ENCODE results near the gene RALB.

Gene RALB

DNA sequence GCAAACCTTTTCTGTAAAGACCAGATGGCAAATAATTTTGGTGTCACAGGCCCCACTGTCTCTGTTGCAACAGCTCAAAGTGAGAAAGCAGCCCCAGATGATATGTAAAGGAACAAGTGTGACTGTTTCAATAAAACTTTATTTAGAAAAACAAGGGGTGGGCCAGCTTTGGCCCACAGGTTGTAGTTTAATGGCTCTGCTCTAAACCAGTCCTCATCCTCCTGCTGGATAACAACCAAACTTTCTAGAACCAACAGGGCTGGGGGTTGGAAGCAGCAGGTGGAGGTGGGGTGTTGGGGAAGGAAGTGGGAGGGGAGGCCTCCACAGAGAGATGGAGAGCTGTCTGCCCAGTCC, 64.5 kb downstream of the RALB start:
- Histone ChIP-seq H3K27me3 (ENCODE audit: insufficient read depth, low read length, poor library complexity) (peaks cover 5% of the 10 kb centered on the region), H3K36me3 (ENCODE audit: insufficient read depth, low read length) (no peaks in the 10 kb centered on the region), H3K4me1 (ENCODE audit: insufficient read depth, low read length) (peaks cover 10% of the 10 kb centered on the region), H4K20me1 (ENCODE audit: insufficient read depth, low read length) (no peaks in the 10 kb centered on the region; the same call in 1 of the 2 replicates), H3K79me2 (ENCODE audit: insufficient read depth, low read length) (no peaks in the 10 kb centered on the region), H3K27ac (ENCODE audit: low read length) (no peak overlapping the region), H3K9me3 (ENCODE audit: insufficient read depth, low read length, severe bottlenecking) (no peaks in the 10 kb centered on the region), H2AFZ (ENCODE audit: low read depth, low read length) (no peak overlapping the region), H3K9ac (ENCODE audit: low read depth, low read length) (no peak overlapping the region), H3K4me3 (ENCODE audit: low read depth in 1 of 2, low read length in 2 of 2) (no peak overlapping the region), H3K4me2 (ENCODE audit: insufficient read depth, low read length) (no peak overlapping the region)
- TF ChIP-seq, protein P1, sequence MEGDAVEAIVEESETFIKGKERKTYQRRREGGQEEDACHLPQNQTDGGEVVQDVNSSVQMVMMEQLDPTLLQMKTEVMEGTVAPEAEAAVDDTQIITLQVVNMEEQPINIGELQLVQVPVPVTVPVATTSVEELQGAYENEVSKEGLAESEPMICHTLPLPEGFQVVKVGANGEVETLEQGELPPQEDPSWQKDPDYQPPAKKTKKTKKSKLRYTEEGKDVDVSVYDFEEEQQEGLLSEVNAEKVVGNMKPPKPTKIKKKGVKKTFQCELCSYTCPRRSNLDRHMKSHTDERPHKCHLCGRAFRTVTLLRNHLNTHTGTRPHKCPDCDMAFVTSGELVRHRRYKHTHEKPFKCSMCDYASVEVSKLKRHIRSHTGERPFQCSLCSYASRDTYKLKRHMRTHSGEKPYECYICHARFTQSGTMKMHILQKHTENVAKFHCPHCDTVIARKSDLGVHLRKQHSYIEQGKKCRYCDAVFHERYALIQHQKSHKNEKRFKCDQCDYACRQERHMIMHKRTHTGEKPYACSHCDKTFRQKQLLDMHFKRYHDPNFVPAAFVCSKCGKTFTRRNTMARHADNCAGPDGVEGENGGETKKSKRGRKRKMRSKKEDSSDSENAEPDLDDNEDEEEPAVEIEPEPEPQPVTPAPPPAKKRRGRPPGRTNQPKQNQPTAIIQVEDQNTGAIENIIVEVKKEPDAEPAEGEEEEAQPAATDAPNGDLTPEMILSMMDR (IDR thresholded peaks at IDR 0.05; ENCODE audit: borderline replicate concordance, extremely low read depth, low read length, poor library complexity, severe bottlenecking) = no peak
- no peak for TF ChIP-seq EZH2 (IDR thresholded peaks at IDR 0.05; ENCODE audit: borderline replicate concordance, low read depth, low read length, severe bottlenecking)
- DNase-seq = no peak
- no peak for ATAC-seq (ENCODE audit: insufficient read depth, low read depth)

DNA sequence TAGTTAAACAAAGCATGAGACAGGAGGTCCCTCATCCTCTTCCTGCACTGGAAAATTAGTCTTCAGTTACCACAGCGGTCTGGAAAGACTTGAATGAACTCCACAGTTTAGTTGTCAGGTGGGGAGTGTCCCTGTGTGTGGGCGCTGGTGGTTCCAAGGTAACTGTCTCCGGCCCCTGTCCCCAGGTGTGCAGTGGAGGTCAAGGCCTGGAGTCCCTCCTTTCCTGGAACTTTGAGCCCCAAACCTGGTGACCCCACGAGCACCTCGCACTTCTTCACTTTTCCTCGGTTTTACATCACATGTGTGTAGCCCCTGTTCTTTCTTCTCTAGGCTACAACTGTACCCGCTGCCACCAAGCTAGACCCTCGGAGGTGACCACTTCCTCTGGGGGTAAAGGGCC, 65.3 kb downstream of the RALB start:
- Histone ChIP-seq H4K20me1 (ENCODE audit: insufficient read depth, low read length) (no peaks in the 10 kb centered on the region; the same call in 1 of the 2 replicates), H3K27ac (ENCODE audit: low read length) (no peak overlapping the region), H3K9me3 (ENCODE audit: insufficient read depth, low read length, severe bottlenecking) (no peaks in the 10 kb centered on the region), H3K79me2 (ENCODE audit: insufficient read depth, low read length) (no peaks in the 10 kb centered on the region), H3K36me3 (ENCODE audit: insufficient read depth, low read length) (no peaks in the 10 kb centered on the region), H3K4me2 (ENCODE audit: insufficient read depth, low read length) (no peak overlapping the region), H3K9ac (ENCODE audit: low read depth, low read length) (no peak overlapping the region), H2AFZ (ENCODE audit: low read depth, low read length) (no peak overlapping the region), H3K27me3 (ENCODE audit: insufficient read depth, low read length, poor library complexity) (peaks cover 5% of the 10 kb centered on the region), H3K4me1 (ENCODE audit: insufficient read depth, low read length) (peaks cover 8% of the 10 kb centered on the region), H3K4me3 (ENCODE audit: low read depth in 1 of 2, low read length in 2 of 2) (no peak overlapping the region)
- no peak for TF ChIP-seq EZH2 (IDR thresholded peaks at IDR 0.05; ENCODE audit: borderline replicate concordance, low read depth, low read length, severe bottlenecking)
- TF ChIP-seq, protein P1 (IDR thresholded peaks at IDR 0.05; ENCODE audit: borderline replicate concordance, extremely low read depth, low read length, poor library complexity, severe bottlenecking) = no peak
- ATAC-seq (ENCODE audit: insufficient read depth, low read depth) (no peak), DNase-seq (no peak)

DNA sequence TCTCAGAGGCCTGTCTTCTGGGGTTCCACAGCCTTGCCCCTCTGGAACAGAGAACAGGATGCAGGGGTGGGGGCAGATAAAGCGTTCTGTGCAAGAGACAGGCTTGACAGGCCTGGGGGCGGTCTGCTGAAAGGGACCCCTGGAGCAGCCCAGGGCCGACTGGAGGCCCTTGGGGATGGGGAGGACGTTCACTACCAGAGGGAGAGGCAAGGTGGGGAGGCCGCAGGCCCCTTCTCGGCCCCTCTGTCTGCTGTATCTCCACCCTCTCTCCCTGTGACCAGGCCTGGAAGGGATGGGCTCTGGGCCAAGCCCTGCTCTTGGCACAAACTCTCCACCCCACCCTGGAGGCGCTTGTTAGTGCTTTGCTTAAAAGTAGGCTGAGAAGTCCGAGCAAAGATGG, 66.0 kb downstream of the RALB start:
- H3K4me2 ChIP-seq (ENCODE audit: insufficient read depth, low read length) = no peak overlapping the region
- ATAC-seq (ENCODE audit: insufficient read depth, low read depth) = no peak

More for the DNA sequence above, 66.0 kb downstream of the RALB start:
- Histone ChIP-seq H4K20me1 (ENCODE audit: insufficient read depth, low read length) (no peaks in the 10 kb centered on the region; the same call in 1 of the 2 replicates), H3K79me2 (ENCODE audit: insufficient read depth, low read length) (no peaks in the 10 kb centered on the region), H3K4me1 (ENCODE audit: insufficient read depth, low read length) (peaks cover under 1% of the 10 kb centered on the region; the same call in 1 of the 2 replicates), H3K9me3 (ENCODE audit: insufficient read depth, low read length, severe bottlenecking) (no peaks in the 10 kb centered on the region), H2AFZ (ENCODE audit: low read depth, low read length) (no peak overlapping the region), H3K4me3 (ENCODE audit: low read depth in 1 of 2, low read length in 2 of 2) (no peak overlapping the region), H3K27me3 (ENCODE audit: insufficient read depth, low read length, poor library complexity) (peaks cover 5% of the 10 kb centered on the region), H3K27ac (ENCODE audit: low read length) (no peak overlapping the region), H3K36me3 (ENCODE audit: insufficient read depth, low read length) (no peaks in the 10 kb centered on the region), H3K9ac (ENCODE audit: low read depth, low read length) (no peak overlapping the region)
- TF ChIP-seq EZH2 (IDR thresholded peaks at IDR 0.05; ENCODE audit: borderline replicate concordance, low read depth, low read length, severe bottlenecking) = no peak
- TF ChIP-seq, protein P1 (IDR thresholded peaks at IDR 0.05; ENCODE audit: borderline replicate concordance, extremely low read depth, low read length, poor library complexity, severe bottlenecking) = no peak
- no peak for DNase-seq
